IPS DF 4.7 (cell line): ENCODE measurements around the gene FOXL2NB.

Experiments
- DNase-seq: peaks from one replicate; pipeline ENCODE4 v3.0.0-alpha.2; 2013; ENCODE audit warnings: low spot score; ENCODE audit errors: extremely low read depth

FOXL2NB gene

GRCh38 chr3:138995706-138996105 is 48.7 kb downstream of the FOXL2NB start:
- DNase-seq, result no peak
